HCT116 (cell line): ENCODE results near the gene GKN1.

Source experiments
- ATF3 ChIP-seq: IDR thresholded peaks from 2 replicates; pipeline ENCODE4 v1.6.1; 2012
- EZH2phosphoT487 ChIP-seq: fragments of 200-600 bp; IDR thresholded peaks from 2 replicates; pipeline ENCODE4 v1.6.1; 2018; ENCODE audit warnings: antibody characterized with exemption, borderline replicate concordance
- POLR2A ChIP-seq: IDR thresholded peaks from 2 replicates; pipeline ENCODE4 v1.7.0; 2011; ENCODE audit warnings: borderline replicate concordance; ENCODE audit not compliant: insufficient read depth, insufficient read length; ENCODE audit errors: extremely low read depth
- TF ChIP-seq, protein P1 (sequence below), 3 experiments: fragments of 200-600 bp in 1 of 3; sonication (generic) in 1 of 3; IDR thresholded peaks in 2 of 3; conservative IDR thresholded peaks in 1 of 3; 2 replicates each; pipeline ENCODE4 v1.5.1; 2012 to 2017; ENCODE audit warnings: low read depth in 2 of 3, low read length in 2 of 3, antibody characterized with exemption in 1 of 3, borderline replicate concordance in 1 of 3, control low read depth in 1 of 3, mild to moderate bottlenecking in 1 of 3, mixed read lengths in 1 of 3, mixed run types in 1 of 3, moderate library complexity in 1 of 3; ENCODE audit not compliant: insufficient read depth in 1 of 3

GRCh38 chr2:68994864-68995263 is 20.4 kb downstream of the GKN1 start:
- TF ChIP-seq, protein P1, sequence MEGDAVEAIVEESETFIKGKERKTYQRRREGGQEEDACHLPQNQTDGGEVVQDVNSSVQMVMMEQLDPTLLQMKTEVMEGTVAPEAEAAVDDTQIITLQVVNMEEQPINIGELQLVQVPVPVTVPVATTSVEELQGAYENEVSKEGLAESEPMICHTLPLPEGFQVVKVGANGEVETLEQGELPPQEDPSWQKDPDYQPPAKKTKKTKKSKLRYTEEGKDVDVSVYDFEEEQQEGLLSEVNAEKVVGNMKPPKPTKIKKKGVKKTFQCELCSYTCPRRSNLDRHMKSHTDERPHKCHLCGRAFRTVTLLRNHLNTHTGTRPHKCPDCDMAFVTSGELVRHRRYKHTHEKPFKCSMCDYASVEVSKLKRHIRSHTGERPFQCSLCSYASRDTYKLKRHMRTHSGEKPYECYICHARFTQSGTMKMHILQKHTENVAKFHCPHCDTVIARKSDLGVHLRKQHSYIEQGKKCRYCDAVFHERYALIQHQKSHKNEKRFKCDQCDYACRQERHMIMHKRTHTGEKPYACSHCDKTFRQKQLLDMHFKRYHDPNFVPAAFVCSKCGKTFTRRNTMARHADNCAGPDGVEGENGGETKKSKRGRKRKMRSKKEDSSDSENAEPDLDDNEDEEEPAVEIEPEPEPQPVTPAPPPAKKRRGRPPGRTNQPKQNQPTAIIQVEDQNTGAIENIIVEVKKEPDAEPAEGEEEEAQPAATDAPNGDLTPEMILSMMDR (IDR thresholded peaks at IDR 0.05 in 2 of 3, conservative IDR thresholded peaks at IDR 0.05 in 1 of 3; ENCODE audit: borderline replicate concordance in 1 of 3, insufficient read depth in 1 of 3, low read depth in 2 of 3, low read length in 2 of 3): no peak
- TF ChIP-seq POLR2A (no peak), EZH2phosphoT487 (no peak), ATF3 (no peak)
